WTC11 (cell line): ENCODE data around the gene CCDC28A. TPM values are rescaled to one million over a fixed set of nuclear protein-coding genes. Genes with fewer than 3 reads are reported as not detected.

Source experiments
- ATAC-seq: fragments of 200-7000 bp; cut with Tn5 transposase; 2 replicates; pipeline ENCODE4 v1.10.0; 2021; ENCODE audit warnings: mild to moderate bottlenecking, moderate library complexity
- CTCF ChIA-PET: fragments of 300-600 bp; sonication (Branson Sonifier 250); formaldehyde crosslinking; loops from one replicate; lab custom pipeline; 2021; ENCODE audit warnings: antibody characterized with exemption; lab: Charles Lee
- POLR2A ChIA-PET: fragments of 350-600 bp; sonication (Branson Sonifier 250); formaldehyde crosslinking; loops from one replicate; lab custom pipeline; 2021; ENCODE audit warnings: antibody characterized with exemption; lab: Charles Lee
- DNase-seq: peaks from one replicate; pipeline ENCODE4 v3.0.0; 2021; ENCODE audit warnings: low spot score
- H3K27ac Mint-ChIP-seq: 2 replicates; pipeline ENCODE4 v1.8.0; 2021; ENCODE audit warnings: mixed read lengths
- H3K27me3 Mint-ChIP-seq: 2 replicates; pipeline ENCODE4 v1.8.0; 2021; ENCODE audit warnings: low read depth, mild to moderate bottlenecking, moderate library complexity, mixed read lengths
- H3K36me3 Mint-ChIP-seq: 2 replicates; pipeline ENCODE4 v1.8.0; 2021; ENCODE audit warnings: mixed read lengths
- H3K4me1 Mint-ChIP-seq: 2 replicates; pipeline ENCODE4 v1.8.0; 2022; ENCODE audit warnings: mixed read lengths
- H3K4me3 Mint-ChIP-seq: 2 replicates; pipeline ENCODE4 v1.8.0; 2021; ENCODE audit warnings: mild to moderate bottlenecking, moderate library complexity, mixed read lengths
- H3K9me3 Mint-ChIP-seq: 2 replicates; pipeline ENCODE4 v1.8.0; 2021; ENCODE audit warnings: mixed read lengths
- ATF1 ChIP-seq: sonication (generic); formaldehyde crosslinking; IDR thresholded peaks from 2 replicates; pipeline ENCODE4 v1.8.1; 2023; ENCODE audit warnings: mild to moderate bottlenecking, moderate library complexity, missing genetic modification reagents
- FOXJ3 ChIP-seq: sonication (generic); formaldehyde crosslinking; IDR thresholded peaks from 2 replicates; pipeline ENCODE4 v1.9.0; 2021; ENCODE audit warnings: missing genetic modification reagents, mild to moderate bottlenecking, borderline replicate concordance
- FOXK1 ChIP-seq: sonication (generic); formaldehyde crosslinking; IDR thresholded peaks from 2 replicates; pipeline ENCODE4 v1.8.0; 2022; ENCODE audit warnings: mild to moderate bottlenecking, moderate library complexity, missing genetic modification reagents
- GRHL2 ChIP-seq: fragments of 250-450 bp; sonication (Bioruptor Pico); IDR thresholded peaks from 2 replicates; pipeline ENCODE4 v1.8.0; 2022; ENCODE audit warnings: mild to moderate bottlenecking, moderate library complexity; ENCODE audit not compliant: insufficient replicate concordance, severe bottlenecking
- IRF2 ChIP-seq: sonication (generic); formaldehyde crosslinking; IDR thresholded peaks from 2 replicates; pipeline ENCODE4 v1.8.0; 2022; ENCODE audit warnings: low read depth, missing genetic modification reagents, borderline replicate concordance
- JAZF1 ChIP-seq: fragments of 250-450 bp; sonication (Bioruptor Pico); IDR thresholded peaks from 2 replicates; pipeline ENCODE4 v1.9.0; 2021; ENCODE audit warnings: moderate library complexity, mild to moderate bottlenecking, inconsistent platforms
- JUN ChIP-seq: sonication (generic); formaldehyde crosslinking; IDR thresholded peaks from 2 replicates; pipeline ENCODE4 v1.8.0; 2023; ENCODE audit warnings: mild to moderate bottlenecking, missing genetic modification reagents
- MYBL2 ChIP-seq: sonication (generic); formaldehyde crosslinking; IDR thresholded peaks from 2 replicates; pipeline ENCODE4 v1.8.1; 2023; ENCODE audit warnings: mild to moderate bottlenecking, moderate library complexity, missing genetic modification reagents
- TCF7 ChIP-seq: sonication (generic); formaldehyde crosslinking; IDR thresholded peaks from 2 replicates; pipeline ENCODE4 v1.8.0; 2022; ENCODE audit warnings: mild to moderate bottlenecking, low read depth, missing genetic modification reagents, moderate library complexity
- ZNF396 ChIP-seq: fragments of 250-450 bp; sonication (Bioruptor Pico); IDR thresholded peaks from 2 replicates; pipeline ENCODE4 v1.8.0; 2021; ENCODE audit warnings: mild to moderate bottlenecking, moderate library complexity, borderline replicate concordance
- ZNF671 ChIP-seq: fragments of 250-450 bp; sonication (Bioruptor Pico); IDR thresholded peaks from 2 replicates; pipeline ENCODE4 v1.8.0; 2021; ENCODE audit warnings: mild to moderate bottlenecking
- total RNA-seq: library from RNA; stranded (reverse); gene quantifications from 3 replicates; pipeline ENCODE4 v1.2.3, GENCODE V29; 2021
- TF ChIP-seq, protein P1 (sequence below): sonication (generic); formaldehyde crosslinking; IDR thresholded peaks from 2 replicates; pipeline ENCODE4 v1.8.1; 2023; ENCODE audit warnings: mild to moderate bottlenecking, missing genetic modification reagents
- TF ChIP-seq, protein P2 (sequence below): sonication (generic); formaldehyde crosslinking; IDR thresholded peaks from 2 replicates; pipeline ENCODE4 v1.8.0; 2022; ENCODE audit warnings: mild to moderate bottlenecking, missing genetic modification reagents
- TF ChIP-seq, protein P3 (sequence below): sonication (generic); formaldehyde crosslinking; IDR thresholded peaks from 2 replicates; pipeline ENCODE4 v1.8.1; 2022; ENCODE audit warnings: mild to moderate bottlenecking, missing genetic modification reagents, moderate library complexity, borderline replicate concordance
- TF ChIP-seq, protein P4 (sequence below): fragments of 250-450 bp; sonication (Bioruptor Pico); IDR thresholded peaks from 2 replicates; pipeline ENCODE4 v1.9.0; 2021; ENCODE audit warnings: mild to moderate bottlenecking
- TF ChIP-seq, protein P5 (sequence below): fragments of 250-450 bp; sonication (Bioruptor Pico); IDR thresholded peaks from 2 replicates; pipeline ENCODE4 v2.1.2; 2022; ENCODE audit warnings: mild to moderate bottlenecking, moderate library complexity
- TF ChIP-seq, protein P6 (sequence below): sonication (generic); formaldehyde crosslinking; IDR thresholded peaks from 2 replicates; pipeline ENCODE4 v1.8.1; 2022; ENCODE audit warnings: low read depth, missing genetic modification reagents, borderline replicate concordance
- TF ChIP-seq, protein P7 (sequence below): sonication (generic); formaldehyde crosslinking; IDR thresholded peaks from 2 replicates; pipeline ENCODE4 v1.8.1; 2023; ENCODE audit warnings: mild to moderate bottlenecking, missing genetic modification reagents

CCDC28A gene
- total RNA-seq, 1 experiment from 2014 or later = 8.7 TPM

DNA sequence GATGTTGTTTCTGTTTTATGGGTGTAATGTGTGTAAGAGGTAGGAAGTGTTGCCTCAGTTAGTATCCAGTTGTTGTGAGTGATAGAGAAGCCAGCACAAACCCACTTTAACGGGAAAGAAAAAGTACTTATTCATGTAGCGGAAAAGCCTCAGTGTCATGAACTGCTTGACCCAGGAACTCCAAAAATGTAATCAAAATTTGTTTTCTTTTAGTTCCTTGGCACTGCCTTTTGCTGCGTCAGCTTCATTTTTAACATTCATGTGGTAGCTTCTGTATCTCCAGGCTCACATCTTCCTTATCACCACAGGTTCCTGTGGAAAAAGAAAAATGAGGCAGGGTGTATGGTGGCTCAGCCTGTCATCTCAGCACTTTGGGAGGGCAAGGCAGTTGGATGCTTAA, 46.4 kb upstream of the CCDC28A start:
- Mint-ChIP-seq H3K27ac (no peak overlapping the region), H3K9me3 (peaks cover 13% of the 10 kb centered on the region), H3K36me3 (peaks cover 7% of the 10 kb centered on the region), H3K27me3 (no peaks in the 10 kb centered on the region), H3K4me3 (no peak overlapping the region), H3K4me1 (0 out of 2 replicates have a peak, but pooled peaks cover 3% of the 10 kb centered on the region)
- POLR2A ChIA-PET = no interaction called here
- DNase-seq (no peak), ATAC-seq (no peak)
- CTCF ChIA-PET = interaction anchor here (0.6 to 1.2 kb wide), 2 partner anchors 39 to 41 kb away, joined by 3 to 4 read pairs; no protein-coding TSS in a partner anchor
- TF ChIP-seq, protein P1, sequence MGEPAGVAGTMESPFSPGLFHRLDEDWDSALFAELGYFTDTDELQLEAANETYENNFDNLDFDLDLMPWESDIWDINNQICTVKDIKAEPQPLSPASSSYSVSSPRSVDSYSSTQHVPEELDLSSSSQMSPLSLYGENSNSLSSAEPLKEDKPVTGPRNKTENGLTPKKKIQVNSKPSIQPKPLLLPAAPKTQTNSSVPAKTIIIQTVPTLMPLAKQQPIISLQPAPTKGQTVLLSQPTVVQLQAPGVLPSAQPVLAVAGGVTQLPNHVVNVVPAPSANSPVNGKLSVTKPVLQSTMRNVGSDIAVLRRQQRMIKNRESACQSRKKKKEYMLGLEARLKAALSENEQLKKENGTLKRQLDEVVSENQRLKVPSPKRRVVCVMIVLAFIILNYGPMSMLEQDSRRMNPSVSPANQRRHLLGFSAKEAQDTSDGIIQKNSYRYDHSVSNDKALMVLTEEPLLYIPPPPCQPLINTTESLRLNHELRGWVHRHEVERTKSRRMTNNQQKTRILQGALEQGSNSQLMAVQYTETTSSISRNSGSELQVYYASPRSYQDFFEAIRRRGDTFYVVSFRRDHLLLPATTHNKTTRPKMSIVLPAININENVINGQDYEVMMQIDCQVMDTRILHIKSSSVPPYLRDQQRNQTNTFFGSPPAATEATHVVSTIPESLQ (CRISPR knock-in tag) = no peak
- no peak for TF ChIP-seq GRHL2 (CRISPR knock-in tag)
- TF ChIP-seq FOXK1 (CRISPR knock-in tag) = no peak
- no peak for TF ChIP-seq IRF2 (CRISPR knock-in tag)
- TF ChIP-seq, protein P2, sequence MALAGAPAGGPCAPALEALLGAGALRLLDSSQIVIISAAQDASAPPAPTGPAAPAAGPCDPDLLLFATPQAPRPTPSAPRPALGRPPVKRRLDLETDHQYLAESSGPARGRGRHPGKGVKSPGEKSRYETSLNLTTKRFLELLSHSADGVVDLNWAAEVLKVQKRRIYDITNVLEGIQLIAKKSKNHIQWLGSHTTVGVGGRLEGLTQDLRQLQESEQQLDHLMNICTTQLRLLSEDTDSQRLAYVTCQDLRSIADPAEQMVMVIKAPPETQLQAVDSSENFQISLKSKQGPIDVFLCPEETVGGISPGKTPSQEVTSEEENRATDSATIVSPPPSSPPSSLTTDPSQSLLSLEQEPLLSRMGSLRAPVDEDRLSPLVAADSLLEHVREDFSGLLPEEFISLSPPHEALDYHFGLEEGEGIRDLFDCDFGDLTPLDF (CRISPR knock-in tag) = no peak
- TF ChIP-seq, protein P3, sequence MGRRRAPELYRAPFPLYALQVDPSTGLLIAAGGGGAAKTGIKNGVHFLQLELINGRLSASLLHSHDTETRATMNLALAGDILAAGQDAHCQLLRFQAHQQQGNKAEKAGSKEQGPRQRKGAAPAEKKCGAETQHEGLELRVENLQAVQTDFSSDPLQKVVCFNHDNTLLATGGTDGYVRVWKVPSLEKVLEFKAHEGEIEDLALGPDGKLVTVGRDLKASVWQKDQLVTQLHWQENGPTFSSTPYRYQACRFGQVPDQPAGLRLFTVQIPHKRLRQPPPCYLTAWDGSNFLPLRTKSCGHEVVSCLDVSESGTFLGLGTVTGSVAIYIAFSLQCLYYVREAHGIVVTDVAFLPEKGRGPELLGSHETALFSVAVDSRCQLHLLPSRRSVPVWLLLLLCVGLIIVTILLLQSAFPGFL (CRISPR knock-in tag) = no peak
- no peak for TF ChIP-seq MYBL2
- TF ChIP-seq JAZF1 (CRISPR knock-in tag) = no peak
- TF ChIP-seq, protein P4, sequence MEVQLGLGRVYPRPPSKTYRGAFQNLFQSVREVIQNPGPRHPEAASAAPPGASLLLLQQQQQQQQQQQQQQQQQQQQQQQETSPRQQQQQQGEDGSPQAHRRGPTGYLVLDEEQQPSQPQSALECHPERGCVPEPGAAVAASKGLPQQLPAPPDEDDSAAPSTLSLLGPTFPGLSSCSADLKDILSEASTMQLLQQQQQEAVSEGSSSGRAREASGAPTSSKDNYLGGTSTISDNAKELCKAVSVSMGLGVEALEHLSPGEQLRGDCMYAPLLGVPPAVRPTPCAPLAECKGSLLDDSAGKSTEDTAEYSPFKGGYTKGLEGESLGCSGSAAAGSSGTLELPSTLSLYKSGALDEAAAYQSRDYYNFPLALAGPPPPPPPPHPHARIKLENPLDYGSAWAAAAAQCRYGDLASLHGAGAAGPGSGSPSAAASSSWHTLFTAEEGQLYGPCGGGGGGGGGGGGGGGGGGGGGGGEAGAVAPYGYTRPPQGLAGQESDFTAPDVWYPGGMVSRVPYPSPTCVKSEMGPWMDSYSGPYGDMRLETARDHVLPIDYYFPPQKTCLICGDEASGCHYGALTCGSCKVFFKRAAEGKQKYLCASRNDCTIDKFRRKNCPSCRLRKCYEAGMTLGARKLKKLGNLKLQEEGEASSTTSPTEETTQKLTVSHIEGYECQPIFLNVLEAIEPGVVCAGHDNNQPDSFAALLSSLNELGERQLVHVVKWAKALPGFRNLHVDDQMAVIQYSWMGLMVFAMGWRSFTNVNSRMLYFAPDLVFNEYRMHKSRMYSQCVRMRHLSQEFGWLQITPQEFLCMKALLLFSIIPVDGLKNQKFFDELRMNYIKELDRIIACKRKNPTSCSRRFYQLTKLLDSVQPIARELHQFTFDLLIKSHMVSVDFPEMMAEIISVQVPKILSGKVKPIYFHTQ (CRISPR knock-in tag) = no peak
- no peak for TF ChIP-seq ZNF396 (CRISPR knock-in tag)
- TF ChIP-seq, protein P5, sequence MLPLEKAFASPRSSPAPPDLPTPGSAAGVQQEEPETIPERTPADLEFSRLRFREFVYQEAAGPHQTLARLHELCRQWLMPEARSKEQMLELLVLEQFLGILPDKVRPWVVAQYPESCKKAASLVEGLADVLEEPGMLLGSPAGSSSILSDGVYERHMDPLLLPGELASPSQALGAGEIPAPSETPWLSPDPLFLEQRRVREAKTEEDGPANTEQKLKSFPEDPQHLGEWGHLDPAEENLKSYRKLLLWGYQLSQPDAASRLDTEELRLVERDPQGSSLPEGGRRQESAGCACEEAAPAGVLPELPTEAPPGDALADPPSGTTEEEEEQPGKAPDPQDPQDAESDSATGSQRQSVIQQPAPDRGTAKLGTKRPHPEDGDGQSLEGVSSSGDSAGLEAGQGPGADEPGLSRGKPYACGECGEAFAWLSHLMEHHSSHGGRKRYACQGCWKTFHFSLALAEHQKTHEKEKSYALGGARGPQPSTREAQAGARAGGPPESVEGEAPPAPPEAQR = no peak
- TF ChIP-seq FOXJ3 = no peak
- TF ChIP-seq, protein P6, sequence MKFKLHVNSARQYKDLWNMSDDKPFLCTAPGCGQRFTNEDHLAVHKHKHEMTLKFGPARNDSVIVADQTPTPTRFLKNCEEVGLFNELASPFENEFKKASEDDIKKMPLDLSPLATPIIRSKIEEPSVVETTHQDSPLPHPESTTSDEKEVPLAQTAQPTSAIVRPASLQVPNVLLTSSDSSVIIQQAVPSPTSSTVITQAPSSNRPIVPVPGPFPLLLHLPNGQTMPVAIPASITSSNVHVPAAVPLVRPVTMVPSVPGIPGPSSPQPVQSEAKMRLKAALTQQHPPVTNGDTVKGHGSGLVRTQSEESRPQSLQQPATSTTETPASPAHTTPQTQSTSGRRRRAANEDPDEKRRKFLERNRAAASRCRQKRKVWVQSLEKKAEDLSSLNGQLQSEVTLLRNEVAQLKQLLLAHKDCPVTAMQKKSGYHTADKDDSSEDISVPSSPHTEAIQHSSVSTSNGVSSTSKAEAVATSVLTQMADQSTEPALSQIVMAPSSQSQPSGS (CRISPR knock-in tag) = no peak
- TF ChIP-seq, protein P7, sequence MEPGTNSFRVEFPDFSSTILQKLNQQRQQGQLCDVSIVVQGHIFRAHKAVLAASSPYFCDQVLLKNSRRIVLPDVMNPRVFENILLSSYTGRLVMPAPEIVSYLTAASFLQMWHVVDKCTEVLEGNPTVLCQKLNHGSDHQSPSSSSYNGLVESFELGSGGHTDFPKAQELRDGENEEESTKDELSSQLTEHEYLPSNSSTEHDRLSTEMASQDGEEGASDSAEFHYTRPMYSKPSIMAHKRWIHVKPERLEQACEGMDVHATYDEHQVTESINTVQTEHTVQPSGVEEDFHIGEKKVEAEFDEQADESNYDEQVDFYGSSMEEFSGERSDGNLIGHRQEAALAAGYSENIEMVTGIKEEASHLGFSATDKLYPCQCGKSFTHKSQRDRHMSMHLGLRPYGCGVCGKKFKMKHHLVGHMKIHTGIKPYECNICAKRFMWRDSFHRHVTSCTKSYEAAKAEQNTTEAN (CRISPR knock-in tag) = no peak
- no peak for TF ChIP-seq ATF1 (CRISPR knock-in tag)
- no peak for TF ChIP-seq TCF7
- no peak for TF ChIP-seq JUN (CRISPR knock-in tag)
- TF ChIP-seq ZNF671 = no peak
